H1 (cell line): Measurements from ENCODE around the gene INVS. TPM values are rescaled to one million over a fixed set of nuclear protein-coding genes. Genes with fewer than 3 reads are reported as not detected.

Experiments
- CTCF ChIA-PET: fragments of 300-600 bp; sonication (Branson Sonifier 250); formaldehyde crosslinking; loops from one replicate; lab custom pipeline; 2021; ENCODE audit not compliant: partially characterized antibody; lab: Charles Lee
- POLR2A ChIA-PET: fragments of 300-600 bp; sonication (Branson Sonifier 250); formaldehyde crosslinking; loops from one replicate; lab custom pipeline; 2021; ENCODE audit warnings: inconsistent platforms; ENCODE audit not compliant: partially characterized antibody; lab: Charles Lee
- DNase-seq, 2 experiments: peaks; one replicate each; pipeline versions ENCODE4 v3.0.0 to v3.0.0-alpha.2; 2010 to 2022; ENCODE audit warnings: low spot score in 2 of 2, low read depth in 1 of 2, mixed read lengths in 1 of 2
- FAIRE-seq: peaks from 2 replicates; lab custom pipeline; 2011; peaks lifted over from hg19 to GRCh38; lab: Jason Lieb, UNC
- H2AFZ ChIP-seq: 2 replicates; pipeline ENCODE4 v1.8.1; 2012; ENCODE audit warnings: low read length, inconsistent platforms
- H2AK5ac ChIP-seq: 2 replicates; pipeline ENCODE4 v1.6.1; 2013; ENCODE audit warnings: low read depth, low read length
- H2BK120ac ChIP-seq: replicated peaks from 2 replicates; pipeline ENCODE3; 2013; ENCODE audit warnings: low read depth, low read length, inconsistent platforms
- H2BK12ac ChIP-seq: 2 replicates; pipeline ENCODE4 v1.6.1; 2013; ENCODE audit warnings: low read depth, low read length
- H2BK15ac ChIP-seq: 2 replicates; pipeline ENCODE4 v1.6.1; 2013; ENCODE audit warnings: low read length
- H2BK20ac ChIP-seq: 2 replicates; pipeline ENCODE4 v1.6.1; 2013; ENCODE audit warnings: low read length
- H2BK5ac ChIP-seq: 2 replicates; pipeline ENCODE4 v1.6.1; 2013; ENCODE audit warnings: low read depth, low read length
- H3K14ac ChIP-seq: 2 replicates; pipeline ENCODE4 v1.6.1; 2013; ENCODE audit warnings: inconsistent platforms; ENCODE audit not compliant: insufficient read length
- H3K18ac ChIP-seq: 2 replicates; pipeline ENCODE4 v1.6.1; 2013; ENCODE audit warnings: low read length; ENCODE audit errors: extremely low read depth
- H3K23ac ChIP-seq: 2 replicates; pipeline ENCODE4 v1.6.1; 2013; ENCODE audit warnings: inconsistent platforms; ENCODE audit not compliant: insufficient read length
- H3K23me2 ChIP-seq: 2 replicates; pipeline ENCODE4 v1.6.1; 2013; ENCODE audit warnings: low read depth, low read length
- H3K27ac ChIP-seq: 2 replicates; pipeline ENCODE4 v1.6.1; 2011; ENCODE audit warnings: low read depth, low read length, inconsistent platforms
- H3K27me3 ChIP-seq, 4 experiments: replicated peaks in 1 of 4; 1 replicate in 1 of 4; 2 replicates in 3 of 4; pipeline versions ENCODE4 v1.6.1 to v1.8.1; 2011 to 2013; ENCODE audit warnings: low read length in 3 of 4, mild to moderate bottlenecking in 3 of 4, inconsistent platforms in 2 of 4, mixed read lengths in 2 of 4, moderate library complexity in 1 of 4; ENCODE audit not compliant: control insufficient read depth in 3 of 4, insufficient read depth in 3 of 4; ENCODE audit errors: extremely low read depth in 1 of 4
- H3K36me3 ChIP-seq, 4 experiments: 2 replicates each; pipeline versions ENCODE4 v1.6.1 to v1.8.1; 2011 to 2013; ENCODE audit warnings: mild to moderate bottlenecking in 4 of 4, low read length in 3 of 4, moderate library complexity in 2 of 4, control low read depth in 1 of 4, inconsistent platforms in 1 of 4; ENCODE audit not compliant: insufficient read depth in 4 of 4, control insufficient read depth in 2 of 4
- H3K4ac ChIP-seq: replicated peaks from 2 replicates; pipeline ENCODE3; 2013; ENCODE audit warnings: low read length, low read depth, mixed read lengths, inconsistent platforms; ENCODE audit not compliant: insufficient read length
- H3K4me1 ChIP-seq, 4 experiments: replicated peaks in 1 of 4; 1 replicate in 1 of 4; 2 replicates in 3 of 4; pipeline versions ENCODE4 v1.6.1 to v1.8.1; 2011 to 2013; ENCODE audit warnings: low read length in 3 of 4, inconsistent platforms in 2 of 4, mixed read lengths in 1 of 4; ENCODE audit not compliant: insufficient read depth in 4 of 4, control insufficient read depth in 3 of 4
- H3K4me2 ChIP-seq, 2 experiments: 2 replicates each; pipeline versions ENCODE4 v1.6.1 to v1.8.1; 2011 to 2013; ENCODE audit warnings: low read depth in 2 of 2, low read length in 2 of 2, control low read depth in 1 of 2, inconsistent platforms in 1 of 2, mild to moderate bottlenecking in 1 of 2; ENCODE audit not compliant: insufficient read depth in 1 of 2
- H3K4me3 ChIP-seq, 4 experiments: fragments of 200-600, 300-600 bp in 1 of 4; sonication (generic), shearing (Covaris generic), sonication (Bioruptor Twin) in 1 of 4; 2 replicates each; pipeline versions ENCODE4 v1.5.1 to v1.8.1; 2011 to 2016; ENCODE audit warnings: low read length in 4 of 4, low read depth in 3 of 4, control low read depth in 2 of 4, inconsistent platforms in 2 of 4, mild to moderate bottlenecking in 2 of 4, mixed read lengths in 1 of 4, moderate library complexity in 1 of 4; ENCODE audit not compliant: insufficient read depth in 2 of 4; ENCODE audit errors: extremely low read depth in 1 of 4
- H3K56ac ChIP-seq: replicated peaks from 2 replicates; pipeline ENCODE3; 2013; ENCODE audit warnings: low read depth, mild to moderate bottlenecking, mixed read lengths, low read length, inconsistent platforms; ENCODE audit not compliant: insufficient read length
- H3K79me1 ChIP-seq: 2 replicates; pipeline ENCODE4 v1.6.1; 2013; ENCODE audit warnings: low read depth, low read length, control low read depth
- H3K79me2 ChIP-seq, 2 experiments: 2 replicates each; pipeline versions ENCODE4 v1.6.1 to v1.8.1; 2012 to 2013; ENCODE audit warnings: low read length in 2 of 2, mild to moderate bottlenecking in 2 of 2, inconsistent platforms in 1 of 2; ENCODE audit not compliant: insufficient read depth in 2 of 2, control insufficient read depth in 1 of 2
- H3K9ac ChIP-seq, 4 experiments: replicated peaks in 1 of 4; 1 replicate in 1 of 4; 2 replicates in 3 of 4; pipeline versions ENCODE4 v1.6.1 to v1.8.1; 2011 to 2013; ENCODE audit warnings: low read depth in 3 of 4, low read length in 3 of 4, control low read depth in 2 of 4, mild to moderate bottlenecking in 2 of 4, moderate library complexity in 2 of 4, inconsistent platforms in 1 of 4; ENCODE audit errors: extremely low read depth in 1 of 4
- H3K9me3 ChIP-seq, 2 experiments: 2 replicates each; pipeline versions ENCODE4 v1.6.1 to v1.8.1; 2012 to 2013; ENCODE audit warnings: mild to moderate bottlenecking in 2 of 2, moderate library complexity in 2 of 2, control low read depth in 1 of 2, inconsistent platforms in 1 of 2, low read depth in 1 of 2, low read length in 1 of 2, mixed read lengths in 1 of 2; ENCODE audit not compliant: insufficient read depth in 2 of 2
- H4K20me1 ChIP-seq, 2 experiments: replicated peaks in 1 of 2; 2 replicates each; pipeline versions ENCODE3 to v1.8.1; 2011 to 2013; ENCODE audit warnings: inconsistent platforms in 2 of 2, low read length in 2 of 2, mild to moderate bottlenecking in 1 of 2; ENCODE audit not compliant: insufficient read depth in 2 of 2, control insufficient read depth in 1 of 2
- H4K5ac ChIP-seq: 2 replicates; pipeline ENCODE4 v1.6.1; 2013; ENCODE audit warnings: low read length, low read depth, mixed read lengths, inconsistent platforms; ENCODE audit not compliant: insufficient read length
- H4K8ac ChIP-seq: 2 replicates; pipeline ENCODE4 v1.8.0; 2013; ENCODE audit warnings: mild to moderate bottlenecking, moderate library complexity, low read length, inconsistent platforms; ENCODE audit not compliant: insufficient read depth; ENCODE audit errors: extremely low read depth
- H4K91ac ChIP-seq: replicated peaks from 2 replicates; pipeline ENCODE3; 2013; ENCODE audit warnings: low read length, mixed read lengths, inconsistent platforms; ENCODE audit not compliant: insufficient read length
- ATF3 ChIP-seq: IDR thresholded peaks from 2 replicates; pipeline ENCODE4 v1.6.1; 2011; ENCODE audit warnings: low read depth, mild to moderate bottlenecking, low read length; ENCODE audit not compliant: insufficient read depth
- CHD1 ChIP-seq: IDR thresholded peaks from 2 replicates; pipeline ENCODE4 v1.6.1; 2012; ENCODE audit warnings: low read depth, low read length, improper control_type of control experiment
- CREB1 ChIP-seq: IDR thresholded peaks from 2 replicates; pipeline ENCODE4 v1.6.1; 2012; ENCODE audit warnings: inconsistent platforms
- JUN ChIP-seq: IDR thresholded peaks from 2 replicates; pipeline ENCODE4 v1.6.1; 2011; ENCODE audit warnings: low read depth, mild to moderate bottlenecking, improper control_type of control experiment, low read length
- NRF1 ChIP-seq: IDR thresholded peaks from 2 replicates; pipeline ENCODE4 v1.6.1; 2011; ENCODE audit warnings: mild to moderate bottlenecking, low read depth, low read length, improper control_type of control experiment
- POLR2A ChIP-seq, 2 experiments: IDR thresholded peaks; 1 replicate in 1 of 2; 2 replicates in 1 of 2; pipeline ENCODE4 v1.6.1; 2011; ENCODE audit warnings: low read depth in 2 of 2, low read length in 2 of 2, mild to moderate bottlenecking in 2 of 2; ENCODE audit errors: control extremely low read depth in 1 of 2
- POLR2AphosphoS5 ChIP-seq: IDR thresholded peaks from 2 replicates; pipeline ENCODE4 v1.6.1; 2011; ENCODE audit warnings: low read depth, low read length
- RBBP5 ChIP-seq: IDR thresholded peaks from 2 replicates; pipeline ENCODE4 v1.7.1; 2012; ENCODE audit warnings: low read depth, mild to moderate bottlenecking, inconsistent platforms, low read length, moderate library complexity, borderline replicate concordance
- TEAD4 ChIP-seq: IDR thresholded peaks from 2 replicates; pipeline ENCODE4 v1.6.1; 2012; ENCODE audit warnings: low read depth, low read length, inconsistent platforms, mixed read lengths
- WGBS, 2 experiments: shearing (Covaris generic) in 1 of 2; methylation state at CpG; one replicate each; pipeline versions ENCODE4 v1.1.6 to v1.1.7; 2013 to 2015; ENCODE audit warnings: low lambda C conversion rate in 2 of 2, mixed read lengths in 2 of 2, inconsistent platforms in 1 of 2, low coverage in 1 of 2, missing lambda C conversion rate in 1 of 2; ENCODE audit not compliant: insufficient replicate concordance in 2 of 2, insufficient coverage in 1 of 2, insufficient read length in 1 of 2; ENCODE audit errors: extremely low coverage in 1 of 2, missing lambda C conversion rate in 1 of 2; 5-methylcytosine and 5-hydroxymethylcytosine counted together
- polyA plus RNA-seq, 7 experiments: library from polyadenylated mRNA; depleted of rRNA in 3 of 7; stranded (reverse) in 5 of 7; unstranded in 2 of 7; fragments of >200 nt in 5 of 7; fragments of 200-250 nt in 2 of 7; gene quantifications; 1 replicate in 5 of 7; 2 replicates in 1 of 7; 4 replicates in 1 of 7; pipeline versions ENCODE4 v1.2.1 to v1.2.3, GENCODE V29; 2011 to 2013; ENCODE audit warnings: missing spikeins in 2 of 7, mixed read lengths in 2 of 7
- total RNA-seq: library from RNA; stranded (reverse); fragmentation: NEBNext Ultra II Directional; extraction: Animal tissue kit (Norgen Biotek cat#: 25700); gene quantifications from 2 replicates; pipeline ENCODE4 v1.2.1, GENCODE V29; 2021
- TF ChIP-seq, protein P1 (sequence below): IDR thresholded peaks from 2 replicates; pipeline ENCODE4 v1.6.1; 2011; ENCODE audit warnings: low read length, improper control_type of control experiment
- TF ChIP-seq, protein P2 (sequence below): IDR thresholded peaks from 2 replicates; pipeline ENCODE4 v1.6.1; 2012; ENCODE audit warnings: low read length, inconsistent platforms

INVS gene
- total and polyA plus RNA-seq, 2 of the 8 experiments (the other 6 are each of a cell fraction or from before 2014, with no cell fraction given), result 4.1 to 6.9 TPM

GRCh38 chr9:100315561-100315960 lies 216.5 kb downstream of the INVS start:
- Histone ChIP-seq H3K79me1 (no peaks in the 10 kb centered on the region), H3K4me2 (no peak overlapping the region), H2BK15ac (no peak overlapping the region), H3K4me3 (no peak overlapping the region), H2AK5ac (no peak overlapping the region), H4K8ac (no peak overlapping the region), H3K56ac (no peak overlapping the region), H3K9ac (no peak overlapping the region), H3K9me3 (no peaks in the 10 kb centered on the region), H2BK12ac (no peak overlapping the region), H4K5ac (no peak overlapping the region), H3K14ac (no peak overlapping the region), H2BK20ac (no peak overlapping the region), H2AFZ (no peak overlapping the region), H3K4ac (no peak overlapping the region), H3K4me1 (no peaks in the 10 kb centered on the region), H2BK5ac (no peak overlapping the region), H2BK120ac (no peak overlapping the region), H4K20me1 (peaks cover 0 to 6% of the 10 kb centered on the region in 2 experiments), H4K91ac (no peak overlapping the region), H3K27me3 (no peaks in the 10 kb centered on the region), H3K27ac (no peak overlapping the region), H3K36me3 (peaks cover 0 to 57% (median 20%) of the 10 kb centered on the region in 4 experiments; a peak in 7 of 8 replicates), H3K23ac (no peak overlapping the region), H3K23me2 (no peaks in the 10 kb centered on the region), H3K79me2 (peaks cover 0 to 76% of the 10 kb centered on the region in 2 experiments; a peak in 3 of 4 replicates), H3K18ac (no peak overlapping the region)
- DNase-seq (no peak), FAIRE-seq (no peak)
- no peak for TF ChIP-seq NRF1
- no peak for TF ChIP-seq POLR2A (IDR thresholded peaks at IDR 0.05; ENCODE audit: control extremely low read depth in 1 of 2, low read depth in 2 of 2, low read length in 2 of 2)
- TF ChIP-seq CREB1, result no peak
- TF ChIP-seq CHD1, result no peak
- TF ChIP-seq RBBP5, result no peak
- no peak for TF ChIP-seq JUN
- no peak for TF ChIP-seq POLR2AphosphoS5
- TF ChIP-seq ATF3, result no peak
- TF ChIP-seq TEAD4, result no peak
- TF ChIP-seq, protein P1, sequence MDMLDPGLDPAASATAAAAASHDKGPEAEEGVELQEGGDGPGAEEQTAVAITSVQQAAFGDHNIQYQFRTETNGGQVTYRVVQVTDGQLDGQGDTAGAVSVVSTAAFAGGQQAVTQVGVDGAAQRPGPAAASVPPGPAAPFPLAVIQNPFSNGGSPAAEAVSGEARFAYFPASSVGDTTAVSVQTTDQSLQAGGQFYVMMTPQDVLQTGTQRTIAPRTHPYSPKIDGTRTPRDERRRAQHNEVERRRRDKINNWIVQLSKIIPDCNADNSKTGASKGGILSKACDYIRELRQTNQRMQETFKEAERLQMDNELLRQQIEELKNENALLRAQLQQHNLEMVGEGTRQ, result no peak
- TF ChIP-seq, protein P2, sequence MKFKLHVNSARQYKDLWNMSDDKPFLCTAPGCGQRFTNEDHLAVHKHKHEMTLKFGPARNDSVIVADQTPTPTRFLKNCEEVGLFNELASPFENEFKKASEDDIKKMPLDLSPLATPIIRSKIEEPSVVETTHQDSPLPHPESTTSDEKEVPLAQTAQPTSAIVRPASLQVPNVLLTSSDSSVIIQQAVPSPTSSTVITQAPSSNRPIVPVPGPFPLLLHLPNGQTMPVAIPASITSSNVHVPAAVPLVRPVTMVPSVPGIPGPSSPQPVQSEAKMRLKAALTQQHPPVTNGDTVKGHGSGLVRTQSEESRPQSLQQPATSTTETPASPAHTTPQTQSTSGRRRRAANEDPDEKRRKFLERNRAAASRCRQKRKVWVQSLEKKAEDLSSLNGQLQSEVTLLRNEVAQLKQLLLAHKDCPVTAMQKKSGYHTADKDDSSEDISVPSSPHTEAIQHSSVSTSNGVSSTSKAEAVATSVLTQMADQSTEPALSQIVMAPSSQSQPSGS, result no peak
- ChIA-PET POLR2A (interaction anchor here (0.7 kb wide), 2 partner anchors 23 to 86 kb away, joined by 3 read pairs; no protein-coding TSS in a partner anchor), CTCF (interaction anchor here (0.6 to 1.4 kb wide), 2 partner anchors 287 to 855 kb away, joined by 3 read pairs; no protein-coding TSS in a partner anchor)
- WGBS, 2 experiments, result 98% methylated on average over 4 of the region's 4 CpGs; no CpG with 5 or more reads in 1 of the 2 experiments
